HepG2 (cell line): Measurements from ENCODE around the gene ERMARD. TPM values are rescaled to one million over a fixed set of nuclear protein-coding genes. Genes with fewer than 3 reads are reported as not detected.

ENCODE experiments used
- BORCS8-MEF2B ChIP-seq: sonication (generic); formaldehyde crosslinking; IDR thresholded peaks from 2 replicates; pipeline ENCODE4 v1.8.0; 2022; ENCODE audit warnings: mild to moderate bottlenecking, missing genetic modification reagents
- CBX1 ChIP-seq: IDR thresholded peaks from one replicate; pipeline ENCODE4 v1.6.1; 2016; ENCODE audit warnings: antibody characterized with exemption, low read depth
- CC2D1A ChIP-seq: sonication (generic); formaldehyde crosslinking; IDR thresholded peaks from 2 replicates; pipeline ENCODE4 v1.8.1; 2023; ENCODE audit warnings: mild to moderate bottlenecking, missing genetic modification reagents
- FIP1L1 ChIP-seq: fragments of 200-400 bp; formaldehyde crosslinking; IDR thresholded peaks from 2 replicates; pipeline ENCODE4 v1.6.1; 2018; ENCODE audit warnings: low read depth, mild to moderate bottlenecking, low read length, moderate library complexity, borderline replicate concordance; ENCODE audit not compliant: insufficient read depth
- MED8 ChIP-seq: sonication (generic); formaldehyde crosslinking; IDR thresholded peaks from 2 replicates; pipeline ENCODE4 v1.8.1; 2023; ENCODE audit warnings: mild to moderate bottlenecking, missing genetic modification reagents; ENCODE audit not compliant: insufficient replicate concordance
- NR3C1 ChIP-seq: sonication (generic); formaldehyde crosslinking; IDR thresholded peaks from 2 replicates; pipeline ENCODE4 v1.4.0; 2020; ENCODE audit warnings: missing genetic modification reagents
- PAWR ChIP-seq: sonication (generic); formaldehyde crosslinking; IDR thresholded peaks from 2 replicates; pipeline ENCODE4 v1.4.0; 2020; ENCODE audit warnings: missing genetic modification reagents, mild to moderate bottlenecking, borderline replicate concordance
- RFX5 ChIP-seq: IDR thresholded peaks from 2 replicates; pipeline ENCODE4 v1.6.1; 2011; ENCODE audit warnings: low read depth, low read length, improper control_type of control experiment
- SAFB2 ChIP-seq: sonication (generic); formaldehyde crosslinking; IDR thresholded peaks from 2 replicates; pipeline ENCODE4 v1.5.1; 2020; ENCODE audit warnings: missing genetic modification reagents, low read depth, mild to moderate bottlenecking, borderline replicate concordance
- TARDBP ChIP-seq: sonication (generic); formaldehyde crosslinking; IDR thresholded peaks from 2 replicates; pipeline ENCODE4 v1.8.0; 2022; ENCODE audit warnings: mild to moderate bottlenecking, missing genetic modification reagents
- ZFP90 ChIP-seq: sonication (generic); formaldehyde crosslinking; IDR thresholded peaks from 2 replicates; pipeline ENCODE4 v1.8.0; 2022; ENCODE audit warnings: missing genetic modification reagents, mild to moderate bottlenecking, inconsistent platforms, borderline replicate concordance
- ZNF766 ChIP-seq: sonication (generic); formaldehyde crosslinking; IDR thresholded peaks from 2 replicates; pipeline ENCODE4 v1.5.0; 2020; ENCODE audit warnings: missing genetic modification reagents, borderline replicate concordance
- ZSCAN21 ChIP-seq: sonication (generic); formaldehyde crosslinking; IDR thresholded peaks from 2 replicates; pipeline ENCODE4 v1.8.0; 2022; ENCODE audit warnings: mild to moderate bottlenecking, missing genetic modification reagents, moderate library complexity, borderline replicate concordance
- polyA plus RNA-seq, 8 experiments: library from polyadenylated mRNA; depleted of rRNA in 3 of 8; stranded (reverse) in 7 of 8; unstranded in 1 of 8; fragments of >200 nt; fragmentation: Illumina TruSeq in 4 of 8; extraction: Trizol in 4 of 8; gene quantifications; 2 replicates each; pipeline versions ENCODE4 v1.2.1 to v1.2.3, GENCODE V29; 2011 to 2016; ENCODE audit warnings: low read depth in 4 of 8, missing spikeins in 1 of 8, mixed read lengths in 1 of 8; ENCODE audit not compliant: insufficient read depth in 1 of 8
- total RNA-seq, 5 experiments: library from RNA; depleted of rRNA; stranded (reverse); fragments of >200 nt; fragmentation: Illumina TruSeq; extraction: Trizol; gene quantifications; 2 replicates each; pipeline ENCODE4 v1.2.3, GENCODE V29; 2016; ENCODE audit warnings: low read depth in 1 of 5
- TF ChIP-seq, protein P1 (sequence below), 2 experiments: sonication (generic) in 1 of 2; formaldehyde crosslinking in 1 of 2; IDR thresholded peaks; 2 replicates each; pipeline versions ENCODE4 v1.5.1 to v1.6.1; 2011 to 2020; ENCODE audit warnings: borderline replicate concordance in 1 of 2, low read depth in 1 of 2, low read length in 1 of 2, mild to moderate bottlenecking in 1 of 2, missing genetic modification reagents in 1 of 2, moderate library complexity in 1 of 2
- TF ChIP-seq, protein P2 (sequence below): sonication (generic); formaldehyde crosslinking; IDR thresholded peaks from 2 replicates; pipeline ENCODE4 v1.4.0; 2020; ENCODE audit warnings: mild to moderate bottlenecking, missing genetic modification reagents
- TF ChIP-seq, protein P3 (sequence below): sonication (generic); formaldehyde crosslinking; IDR thresholded peaks from 2 replicates; pipeline ENCODE4 v1.5.1; 2020; ENCODE audit warnings: missing genetic modification reagents, mild to moderate bottlenecking, borderline replicate concordance
- TF ChIP-seq, protein P4 (sequence below): sonication (generic); formaldehyde crosslinking; IDR thresholded peaks from 2 replicates; pipeline ENCODE4 v1.8.1; 2023; ENCODE audit warnings: missing genetic modification reagents, inconsistent platforms, borderline replicate concordance

Gene ERMARD
- total and polyA plus RNA-seq, 2 of the 13 experiments (the other 11 are each of a cell fraction or from before 2014, with no cell fraction given) = 8.8 to 10.7 TPM

DNA sequence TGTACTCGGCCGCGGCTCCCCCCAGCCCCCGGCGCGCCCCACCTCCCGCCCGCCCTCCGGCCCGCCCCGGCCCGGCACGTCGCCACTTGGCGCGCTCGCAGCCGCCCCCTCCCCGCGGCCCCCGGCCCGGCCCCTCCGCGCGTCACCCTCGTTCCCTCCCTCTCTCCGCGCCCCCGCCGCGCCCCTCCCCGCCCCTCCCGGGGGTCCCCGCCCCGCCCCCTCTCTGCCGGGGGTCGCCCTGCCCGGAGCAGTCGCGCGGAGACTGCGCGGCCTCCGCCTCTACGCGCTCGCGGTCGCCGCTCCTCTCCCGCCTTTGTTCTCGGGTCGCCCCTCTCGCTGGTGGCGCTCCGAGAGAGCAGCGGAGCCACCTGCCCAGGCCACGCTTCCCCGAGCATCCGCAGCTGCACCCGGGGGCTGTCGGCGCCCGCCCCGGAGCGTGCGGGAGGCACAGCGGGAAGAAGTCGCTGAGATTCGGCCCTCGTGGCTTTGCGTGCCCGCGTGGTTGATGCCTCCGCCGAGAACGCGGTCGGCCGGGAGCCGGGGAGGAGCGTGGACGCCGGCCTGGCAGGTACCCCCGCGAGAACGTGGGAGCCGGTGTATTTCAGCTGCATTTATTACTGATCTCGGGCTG lies 26.8 kb upstream of the ERMARD start, which contains the start of gene PHF10 (continued):
- TF ChIP-seq MED8 (CRISPR knock-in tag) = peak; percentile 98
- TF ChIP-seq, protein P1, sequence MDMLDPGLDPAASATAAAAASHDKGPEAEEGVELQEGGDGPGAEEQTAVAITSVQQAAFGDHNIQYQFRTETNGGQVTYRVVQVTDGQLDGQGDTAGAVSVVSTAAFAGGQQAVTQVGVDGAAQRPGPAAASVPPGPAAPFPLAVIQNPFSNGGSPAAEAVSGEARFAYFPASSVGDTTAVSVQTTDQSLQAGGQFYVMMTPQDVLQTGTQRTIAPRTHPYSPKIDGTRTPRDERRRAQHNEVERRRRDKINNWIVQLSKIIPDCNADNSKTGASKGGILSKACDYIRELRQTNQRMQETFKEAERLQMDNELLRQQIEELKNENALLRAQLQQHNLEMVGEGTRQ (IDR thresholded peaks at IDR 0.05; ENCODE audit: low read depth, low read length) = no peak
- TF ChIP-seq, protein P1 (CRISPR knock-in tag; IDR thresholded peaks at IDR 0.05; ENCODE audit: borderline replicate concordance) = no peak
- TF ChIP-seq, protein P2, sequence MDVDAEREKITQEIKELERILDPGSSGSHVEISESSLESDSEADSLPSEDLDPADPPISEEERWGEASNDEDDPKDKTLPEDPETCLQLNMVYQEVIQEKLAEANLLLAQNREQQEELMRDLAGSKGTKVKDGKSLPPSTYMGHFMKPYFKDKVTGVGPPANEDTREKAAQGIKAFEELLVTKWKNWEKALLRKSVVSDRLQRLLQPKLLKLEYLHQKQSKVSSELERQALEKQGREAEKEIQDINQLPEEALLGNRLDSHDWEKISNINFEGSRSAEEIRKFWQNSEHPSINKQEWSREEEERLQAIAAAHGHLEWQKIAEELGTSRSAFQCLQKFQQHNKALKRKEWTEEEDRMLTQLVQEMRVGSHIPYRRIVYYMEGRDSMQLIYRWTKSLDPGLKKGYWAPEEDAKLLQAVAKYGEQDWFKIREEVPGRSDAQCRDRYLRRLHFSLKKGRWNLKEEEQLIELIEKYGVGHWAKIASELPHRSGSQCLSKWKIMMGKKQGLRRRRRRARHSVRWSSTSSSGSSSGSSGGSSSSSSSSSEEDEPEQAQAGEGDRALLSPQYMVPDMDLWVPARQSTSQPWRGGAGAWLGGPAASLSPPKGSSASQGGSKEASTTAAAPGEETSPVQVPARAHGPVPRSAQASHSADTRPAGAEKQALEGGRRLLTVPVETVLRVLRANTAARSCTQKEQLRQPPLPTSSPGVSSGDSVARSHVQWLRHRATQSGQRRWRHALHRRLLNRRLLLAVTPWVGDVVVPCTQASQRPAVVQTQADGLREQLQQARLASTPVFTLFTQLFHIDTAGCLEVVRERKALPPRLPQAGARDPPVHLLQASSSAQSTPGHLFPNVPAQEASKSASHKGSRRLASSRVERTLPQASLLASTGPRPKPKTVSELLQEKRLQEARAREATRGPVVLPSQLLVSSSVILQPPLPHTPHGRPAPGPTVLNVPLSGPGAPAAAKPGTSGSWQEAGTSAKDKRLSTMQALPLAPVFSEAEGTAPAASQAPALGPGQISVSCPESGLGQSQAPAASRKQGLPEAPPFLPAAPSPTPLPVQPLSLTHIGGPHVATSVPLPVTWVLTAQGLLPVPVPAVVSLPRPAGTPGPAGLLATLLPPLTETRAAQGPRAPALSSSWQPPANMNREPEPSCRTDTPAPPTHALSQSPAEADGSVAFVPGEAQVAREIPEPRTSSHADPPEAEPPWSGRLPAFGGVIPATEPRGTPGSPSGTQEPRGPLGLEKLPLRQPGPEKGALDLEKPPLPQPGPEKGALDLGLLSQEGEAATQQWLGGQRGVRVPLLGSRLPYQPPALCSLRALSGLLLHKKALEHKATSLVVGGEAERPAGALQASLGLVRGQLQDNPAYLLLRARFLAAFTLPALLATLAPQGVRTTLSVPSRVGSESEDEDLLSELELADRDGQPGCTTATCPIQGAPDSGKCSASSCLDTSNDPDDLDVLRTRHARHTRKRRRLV (CRISPR knock-in tag) = peak; percentile 89; the same call in 1 of the 2 replicates
- 0 out of 2 replicates have a peak, but pooled peaks have one; percentile 57 for TF ChIP-seq PAWR
- TF ChIP-seq, protein P3, sequence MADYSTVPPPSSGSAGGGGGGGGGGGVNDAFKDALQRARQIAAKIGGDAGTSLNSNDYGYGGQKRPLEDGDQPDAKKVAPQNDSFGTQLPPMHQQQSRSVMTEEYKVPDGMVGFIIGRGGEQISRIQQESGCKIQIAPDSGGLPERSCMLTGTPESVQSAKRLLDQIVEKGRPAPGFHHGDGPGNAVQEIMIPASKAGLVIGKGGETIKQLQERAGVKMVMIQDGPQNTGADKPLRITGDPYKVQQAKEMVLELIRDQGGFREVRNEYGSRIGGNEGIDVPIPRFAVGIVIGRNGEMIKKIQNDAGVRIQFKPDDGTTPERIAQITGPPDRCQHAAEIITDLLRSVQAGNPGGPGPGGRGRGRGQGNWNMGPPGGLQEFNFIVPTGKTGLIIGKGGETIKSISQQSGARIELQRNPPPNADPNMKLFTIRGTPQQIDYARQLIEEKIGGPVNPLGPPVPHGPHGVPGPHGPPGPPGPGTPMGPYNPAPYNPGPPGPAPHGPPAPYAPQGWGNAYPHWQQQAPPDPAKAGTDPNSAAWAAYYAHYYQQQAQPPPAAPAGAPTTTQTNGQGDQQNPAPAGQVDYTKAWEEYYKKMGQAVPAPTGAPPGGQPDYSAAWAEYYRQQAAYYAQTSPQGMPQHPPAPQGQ (CRISPR knock-in tag) = no peak
- TF ChIP-seq FIP1L1 = 0 out of 2 replicates have a peak, but pooled peaks have one; percentile 89
- no peak; the same call in none of the 2 replicates for TF ChIP-seq ZNF766 (CRISPR knock-in tag)
- TF ChIP-seq, protein P4, sequence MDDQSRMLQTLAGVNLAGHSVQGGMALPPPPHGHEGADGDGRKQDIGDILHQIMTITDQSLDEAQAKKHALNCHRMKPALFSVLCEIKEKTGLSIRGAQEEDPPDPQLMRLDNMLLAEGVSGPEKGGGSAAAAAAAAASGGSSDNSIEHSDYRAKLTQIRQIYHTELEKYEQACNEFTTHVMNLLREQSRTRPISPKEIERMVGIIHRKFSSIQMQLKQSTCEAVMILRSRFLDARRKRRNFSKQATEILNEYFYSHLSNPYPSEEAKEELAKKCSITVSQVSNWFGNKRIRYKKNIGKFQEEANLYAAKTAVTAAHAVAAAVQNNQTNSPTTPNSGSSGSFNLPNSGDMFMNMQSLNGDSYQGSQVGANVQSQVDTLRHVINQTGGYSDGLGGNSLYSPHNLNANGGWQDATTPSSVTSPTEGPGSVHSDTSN (CRISPR knock-in tag) = no peak; the same call in 1 of the 2 replicates
- TF ChIP-seq ZFP90 (CRISPR knock-in tag) = no peak
- 0 out of 2 replicates have a peak, but pooled peaks have one; percentile 68 for TF ChIP-seq TARDBP (CRISPR knock-in tag)
- TF ChIP-seq NR3C1 (CRISPR knock-in tag) = no peak
- TF ChIP-seq RFX5 = no peak
- TF ChIP-seq CC2D1A (CRISPR knock-in tag) = 0 out of 2 replicates have a peak, but pooled peaks have one; percentile 26
- TF ChIP-seq ZSCAN21 = peak; percentile 89
- TF ChIP-seq CBX1 = peak; percentile 44
- TF ChIP-seq BORCS8-MEF2B (CRISPR knock-in tag) = peak; percentile 70
- peak; percentile 95 for TF ChIP-seq SAFB2 (CRISPR knock-in tag)
